Activated CD4-positive, alpha-beta T cell treated with anti-CD3 and anti-CD28 coated beads for 36 hours (primary cell): ENCODE data around the gene PBXIP1. TPM values are rescaled to one million over a fixed set of nuclear protein-coding genes. Genes with fewer than 3 reads are reported as not detected.

ENCODE experiments used
- ATAC-seq: fragments of 200-7000 bp; cut with Tn5 transposase; one replicate; pipeline ENCODE4 v1.10.0; 2021; ENCODE audit warnings: mild to moderate bottlenecking, moderate library complexity
- CTCF ChIA-PET: fragments of 350-600 bp; sonication (Branson Sonifier 250); formaldehyde crosslinking; loops from one replicate; lab custom pipeline; 2021; ENCODE audit warnings: antibody characterized with exemption; lab: Charles Lee
- POLR2A ChIA-PET: fragments of 350-600 bp; sonication (Branson Sonifier 250); formaldehyde crosslinking; loops from one replicate; lab custom pipeline; 2021; ENCODE audit warnings: antibody characterized with exemption, inconsistent platforms; lab: Charles Lee
- DNase-seq: peaks from one replicate; pipeline ENCODE4 v3.0.0-alpha.2; 2020
- H3K27ac Mint-ChIP-seq: one replicate; pipeline ENCODE4 v1.8.0; 2021; ENCODE audit warnings: mixed read lengths
- H3K27me3 Mint-ChIP-seq: one replicate; pipeline ENCODE4 v1.8.0; 2021; ENCODE audit warnings: mixed read lengths
- H3K36me3 Mint-ChIP-seq: one replicate; pipeline ENCODE4 v1.8.0; 2021; ENCODE audit warnings: low read depth, mixed read lengths
- H3K4me1 Mint-ChIP-seq: one replicate; pipeline ENCODE4 v1.8.0; 2021; ENCODE audit warnings: mixed read lengths
- H3K4me3 Mint-ChIP-seq: one replicate; pipeline ENCODE4 v1.8.0; 2021; ENCODE audit warnings: mild to moderate bottlenecking, moderate library complexity, mixed read lengths
- H3K9me3 Mint-ChIP-seq: one replicate; pipeline ENCODE4 v1.8.0; 2021; ENCODE audit warnings: low read depth, mixed read lengths
- intact Hi-C, 2 experiments: fragments of 100-400 bp; cut with DNase I in 1 of 2; cut with micrococcal nuclease in 1 of 2; formaldehyde crosslinking; loops; one replicate each; pipeline versions ENCODE4 v1.14.2 to v1.15.1; 2022 to 2024; cut with DNase I, micrococcal nuclease
- total RNA-seq, 2 experiments: library from RNA; stranded (reverse); gene quantifications; one replicate each; pipeline ENCODE4 v1.2.3, GENCODE V29; 2021

PBXIP1 gene, protein sequence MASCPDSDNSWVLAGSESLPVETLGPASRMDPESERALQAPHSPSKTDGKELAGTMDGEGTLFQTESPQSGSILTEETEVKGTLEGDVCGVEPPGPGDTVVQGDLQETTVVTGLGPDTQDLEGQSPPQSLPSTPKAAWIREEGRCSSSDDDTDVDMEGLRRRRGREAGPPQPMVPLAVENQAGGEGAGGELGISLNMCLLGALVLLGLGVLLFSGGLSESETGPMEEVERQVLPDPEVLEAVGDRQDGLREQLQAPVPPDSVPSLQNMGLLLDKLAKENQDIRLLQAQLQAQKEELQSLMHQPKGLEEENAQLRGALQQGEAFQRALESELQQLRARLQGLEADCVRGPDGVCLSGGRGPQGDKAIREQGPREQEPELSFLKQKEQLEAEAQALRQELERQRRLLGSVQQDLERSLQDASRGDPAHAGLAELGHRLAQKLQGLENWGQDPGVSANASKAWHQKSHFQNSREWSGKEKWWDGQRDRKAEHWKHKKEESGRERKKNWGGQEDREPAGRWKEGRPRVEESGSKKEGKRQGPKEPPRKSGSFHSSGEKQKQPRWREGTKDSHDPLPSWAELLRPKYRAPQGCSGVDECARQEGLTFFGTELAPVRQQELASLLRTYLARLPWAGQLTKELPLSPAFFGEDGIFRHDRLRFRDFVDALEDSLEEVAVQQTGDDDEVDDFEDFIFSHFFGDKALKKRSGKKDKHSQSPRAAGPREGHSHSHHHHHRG
- total RNA-seq = 10 to 100 TPM; 22.6 to 28.1 TPM

DNA sequence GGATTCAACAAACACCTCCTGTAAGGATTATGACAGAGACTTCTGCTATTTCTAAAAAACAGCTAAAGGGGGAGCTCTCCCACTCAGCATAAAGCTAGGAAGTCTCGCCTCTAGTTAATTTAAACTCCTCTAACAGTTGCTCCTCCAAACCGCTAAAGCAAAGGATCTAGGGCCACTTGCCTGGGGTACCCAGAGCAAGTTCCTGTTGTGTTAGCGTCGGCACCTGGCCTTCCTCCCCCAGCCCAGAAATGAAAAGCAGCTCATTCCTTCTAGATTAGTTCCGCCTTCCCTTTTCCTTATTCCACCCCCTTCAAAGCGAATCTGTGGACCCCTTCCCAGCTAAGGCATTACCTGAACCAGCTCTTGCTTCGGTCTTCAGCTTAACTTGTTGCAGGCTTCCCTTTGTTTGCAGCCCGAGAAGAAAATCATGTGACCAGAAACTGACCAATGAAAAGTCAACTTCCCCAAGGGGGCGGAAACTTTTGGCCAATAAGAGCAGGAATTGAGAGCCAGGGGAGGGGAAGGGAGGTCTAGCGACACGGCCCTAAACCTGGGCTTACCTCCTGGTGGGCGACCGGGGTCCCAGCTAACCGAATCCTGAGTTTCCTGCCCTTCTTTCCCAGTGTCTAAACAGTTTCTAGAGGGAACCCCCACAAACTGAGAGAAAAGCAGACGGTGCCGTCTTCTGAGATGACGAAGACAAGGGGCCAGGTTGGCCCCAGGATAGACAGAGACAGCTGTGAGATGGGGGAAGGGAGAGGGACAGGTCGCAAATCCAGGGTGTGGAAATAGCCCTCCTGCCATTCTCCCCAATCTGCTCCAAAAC, at the start of gene PBXIP1:
Gene PBXIP1 (minus strand): TSS at position 382 of the 826 bp plus-strand sequence. CDS start 2,378 bp downstream, outside the sequence.
- Mint-ChIP-seq H3K9me3 (no peaks in the 10 kb centered on the region), H3K4me1 (peaks cover 82% of the 10 kb centered on the region), H3K36me3 (peaks cover 8% of the 10 kb centered on the region), H3K27me3 (no peaks in the 10 kb centered on the region), H3K4me3 (peak within 1 kb of the TSS; percentile 85), H3K27ac (peak within 1 kb of the TSS; percentile 95)
- ATAC-seq (peak; percentile 54), DNase-seq (peak; percentile 83)
- POLR2A ChIA-PET = interaction anchor here (0.6 to 1.4 kb wide), 6 partner anchors 10 to 37 kb away, joined by 3 to 11 read pairs (median 4); partner anchors contain the start of genes PMVK and SHC1
- CTCF ChIA-PET = interaction anchor here (0.5 to 3.0 kb wide), 27 partner anchors 9 to 547 kb away, joined by 3 to 21 read pairs (median 4); partner anchors contain the start of gene FLAD1
- intact Hi-C loops = loop anchor here (1.0 to 5.0 kb wide), 8 partner anchors 18 to 399 kb away; partner anchors contain the start of genes CKS1B (in 2 of the 2), ADAR (in 1 of the 2), FLAD1 (in 1 of the 2) and PMVK (in 1 of the 2)

GRCh38 chr1:155005076-155006011, 49.4 kb upstream of the PBXIP1 start:
- Mint-ChIP-seq H3K27me3 (no peaks in the 10 kb centered on the region), H3K4me3 (peak overlapping the region; percentile 96), H3K36me3 (peaks cover 27% of the 10 kb centered on the region), H3K27ac (peak overlapping the region; percentile 95), H3K9me3 (no peaks in the 10 kb centered on the region), H3K4me1 (peaks cover 39% of the 10 kb centered on the region)
- ATAC-seq (no peak), DNase-seq (peak; percentile 61)
- intact Hi-C loops = loop anchor here in 1 of 2 experiments (10.0 kb wide), 2 partner anchors 1209 to 1499 kb away; partner anchors contain the start of genes MEF2D and PMF1
- ChIA-PET CTCF (interaction anchor here (0.6 to 8.0 kb wide), 4 partner anchors 10 to 526 kb away, joined by 3 to 86 read pairs (median 18); no protein-coding TSS in a partner anchor), POLR2A (interaction anchor here (1.1 to 1.5 kb wide), 2 partner anchors 10 to 31 kb away, joined by 3 read pairs; partner anchors contain the start of gene CKS1B)

DNA sequence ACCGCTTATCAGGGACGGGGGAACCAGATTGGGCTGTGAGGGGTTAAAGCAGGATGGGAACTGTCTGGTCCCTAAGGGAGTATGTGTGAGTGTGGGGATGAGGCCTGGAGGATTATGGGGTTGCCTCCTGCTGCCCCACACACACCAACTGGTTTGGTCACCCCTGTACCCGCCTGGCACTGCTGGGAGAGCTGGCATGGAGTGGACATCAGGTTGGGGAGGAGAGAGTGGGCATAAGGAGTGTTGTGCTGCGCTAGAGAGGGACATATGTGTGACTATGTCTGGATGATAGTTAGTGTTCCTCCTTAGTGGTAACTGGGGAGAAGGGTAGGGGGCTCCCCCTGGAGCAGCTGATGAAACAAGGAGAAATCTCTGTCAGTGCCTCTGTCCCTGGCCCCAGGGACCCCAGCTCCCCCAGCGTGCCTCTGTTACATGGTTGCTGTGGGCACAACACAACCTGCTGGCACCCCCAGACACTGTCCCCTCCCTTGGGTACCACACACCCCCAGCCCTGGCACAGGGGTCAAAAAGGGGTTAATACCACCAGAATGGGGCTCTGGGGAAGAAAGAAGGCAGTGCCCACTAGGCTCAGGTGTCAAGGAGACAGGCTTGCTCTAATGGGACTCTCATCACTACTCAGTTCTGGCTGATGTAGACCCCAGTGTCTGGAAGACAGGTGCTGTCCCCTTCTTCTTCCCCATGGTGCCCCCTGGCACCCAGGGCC, 48.6 kb upstream of the PBXIP1 start:
- peak; percentile 66 for DNase-seq
- H3K36me3 Mint-ChIP-seq = peaks cover 18% of the 10 kb centered on the region

DNA sequence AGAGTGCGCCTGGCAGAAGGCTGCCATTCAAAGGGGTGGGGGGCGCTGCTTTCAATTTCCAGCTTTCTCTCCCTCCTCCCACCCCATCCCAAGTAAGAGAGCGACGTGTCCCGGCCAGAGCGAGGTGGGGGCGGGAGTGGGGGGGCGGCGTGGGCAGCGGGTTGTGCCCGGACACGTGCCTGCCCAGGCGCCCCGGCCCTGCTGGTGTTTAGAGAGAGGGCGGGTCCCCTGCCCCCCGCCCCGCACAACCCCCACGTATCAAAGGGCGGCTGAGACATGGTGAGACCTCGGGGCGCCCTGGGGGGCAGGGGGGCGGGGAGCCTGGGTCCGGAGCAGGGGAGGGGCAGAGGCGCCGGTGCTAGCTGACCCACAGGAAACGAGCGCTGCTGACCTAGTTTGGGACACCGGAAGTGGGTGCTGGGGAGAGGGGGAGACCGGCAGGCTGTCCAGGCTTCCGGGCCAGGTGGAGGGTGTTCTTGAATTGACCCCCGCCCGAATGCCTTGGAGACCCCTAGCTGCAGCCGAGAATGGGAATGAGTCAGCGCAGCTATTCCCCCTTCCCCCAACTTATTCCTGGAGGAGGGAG, 48.0 kb upstream of the PBXIP1 start:
- peak overlapping the region; percentile 96 for H3K27ac Mint-ChIP-seq
- H3K27me3 Mint-ChIP-seq = no peaks in the 10 kb centered on the region
- H3K9me3 Mint-ChIP-seq = no peaks in the 10 kb centered on the region
- H3K4me3 Mint-ChIP-seq = peak overlapping the region; percentile 96
- ChIA-PET CTCF (interaction anchor here (0.6 to 8.0 kb wide), 5 partner anchors 11 to 189 kb away, joined by 3 to 86 read pairs (median 3); partner anchors contain the start of gene ADAM15), POLR2A (interaction anchor here (1.1 to 1.3 kb wide), 2 partner anchors 11 to 29 kb away, joined by 3 read pairs; partner anchors contain the start of gene CKS1B)
- H3K4me1 Mint-ChIP-seq = peaks cover 51% of the 10 kb centered on the region
- intact Hi-C loops = loop anchor here (2.0 to 10.0 kb wide), 7 partner anchors 48 to 1501 kb away; partner anchors contain the start of genes ADAM15 (in 1 of the 2), ADAR (in 1 of the 2), ASH1L (in 1 of the 2) and KRTCAP2 (in 1 of the 2)
- peak; percentile 53 for DNase-seq
- no peak for ATAC-seq
- H3K36me3 Mint-ChIP-seq = peaks cover 13% of the 10 kb centered on the region

More for the DNA sequence above, 48.6 kb upstream of the PBXIP1 start:
- no peak for ATAC-seq
- Mint-ChIP-seq H3K4me3 (peak overlapping the region; percentile 96), H3K27me3 (no peaks in the 10 kb centered on the region), H3K27ac (peak overlapping the region; percentile 95), H3K4me1 (peaks cover 46% of the 10 kb centered on the region), H3K9me3 (no peaks in the 10 kb centered on the region)
- intact Hi-C loops = loop anchor here (5.0 to 10.0 kb wide), 6 partner anchors 48 to 1500 kb away; partner anchors contain the start of genes ADAM15 (in 1 of the 2), ASH1L (in 1 of the 2), KRTCAP2 (in 1 of the 2) and MEF2D (in 1 of the 2)
- ChIA-PET POLR2A (interaction anchor here (1.1 to 1.3 kb wide), 2 partner anchors 11 to 30 kb away, joined by 3 read pairs; partner anchors contain the start of gene CKS1B), CTCF (interaction anchor here (0.6 to 8.0 kb wide), 3 partner anchors 10 to 189 kb away, joined by 3 to 86 read pairs (median 3); no protein-coding TSS in a partner anchor)

GRCh38 chr1:155003227-155003765, 47.4 kb upstream of the PBXIP1 start:
- Mint-ChIP-seq H3K4me3 (peak overlapping the region; percentile 96), H3K27me3 (no peaks in the 10 kb centered on the region), H3K4me1 (peaks cover 52% of the 10 kb centered on the region), H3K9me3 (no peaks in the 10 kb centered on the region), H3K27ac (peak overlapping the region; percentile 96), H3K36me3 (peaks cover 9% of the 10 kb centered on the region)
- ATAC-seq (no peak), DNase-seq (peak; percentile 58)
- ChIA-PET CTCF (interaction anchor here (0.6 to 8.0 kb wide), 4 partner anchors 12 to 190 kb away, joined by 3 to 86 read pairs (median 3); partner anchors contain the start of gene ADAM15), POLR2A (interaction anchor here (1.3 kb wide), 1 partner anchor 29 kb away, joined by 3 read pairs; the partner anchor contains the start of gene CKS1B)
- intact Hi-C loops = loop anchor here (2.0 to 10.0 kb wide), 7 partner anchors 49 to 1502 kb away; partner anchors contain the start of genes ADAM15 (in 1 of the 2), ADAR (in 1 of the 2), ASH1L (in 1 of the 2) and KRTCAP2 (in 1 of the 2)

- Mint-ChIP-seq H3K27me3 (no peaks in the 10 kb centered on the region), H3K4me1 (peaks cover 55% of the 10 kb centered on the region), H3K9me3 (no peaks in the 10 kb centered on the region), H3K4me3 (peak within 1 kb of the TSS; percentile 96), H3K36me3 (peaks cover 9% of the 10 kb centered on the region), H3K27ac (peak within 1 kb of the TSS; percentile 96)
- CTCF ChIA-PET = interaction anchor here (1.5 to 8.0 kb wide), 2 partner anchors 12 to 49 kb away, joined by 3 to 86 read pairs; partner anchors contain the start of gene ADAM15
- intact Hi-C loops = loop anchor here (1.0 to 10.0 kb wide), 13 partner anchors 15 to 1502 kb away; partner anchors contain the start of genes ADAM15 (in 1 of the 2), ADAR (in 1 of the 2), ASH1L (in 1 of the 2) and CKS1B (in 1 of the 2)
- POLR2A ChIA-PET = interaction anchor here (0.6 to 1.3 kb wide), 2 partner anchors 28 to 46 kb away, joined by 3 read pairs; partner anchors contain the start of gene CKS1B
- DNase-seq (peak; percentile 42), ATAC-seq (no peak)
These were observed 46.7 kb upstream of the PBXIP1 start, which contains the start of gene ZBTB7B for GRCh38 chr1:155002464-155003226. ZBTB7B (plus strand) TSS chr1:155002802; CDS start chr1:155014661, 11,859 bp downstream.

GRCh38 chr1:155001675-155002463, 46.0 kb upstream of the PBXIP1 start:
- DNase-seq (peak; percentile 100), ATAC-seq (peak; percentile 67)
- Mint-ChIP-seq H3K36me3 (peaks cover 9% of the 10 kb centered on the region), H3K4me3 (peak overlapping the region; percentile 96), H3K9me3 (no peaks in the 10 kb centered on the region), H3K4me1 (peaks cover 54% of the 10 kb centered on the region), H3K27ac (peak overlapping the region; percentile 94), H3K27me3 (no peaks in the 10 kb centered on the region)
- ChIA-PET CTCF (interaction anchor here (8.0 kb wide), 1 partner anchor 13 kb away, joined by 86 read pairs; no protein-coding TSS in a partner anchor), POLR2A (interaction anchor here (0.6 to 0.9 kb wide), 3 partner anchors 45 to 134 kb away, joined by 3 read pairs; partner anchors contain the start of gene SLC50A1)
- intact Hi-C loops = loop anchor here (1.0 to 10.0 kb wide), 19 partner anchors 15 to 1503 kb away; partner anchors contain the start of genes ADAM15 (in 2 of the 2), ADAR (in 1 of the 2), ASH1L (in 1 of the 2) and ATP8B2 (in 1 of the 2)
